Loucy (cell line): Measurements from ENCODE around the gene MORF4L2.

Source experiments
- H2AFZ ChIP-seq: fragments of 200-600 bp; sonication (generic); 2 replicates; pipeline ENCODE4 v1.6.0; 2016; ENCODE audit warnings: antibody characterized with exemption, mild to moderate bottlenecking, low read length, moderate library complexity
- H3F3A ChIP-seq: fragments of 200-600 bp; 2 replicates; pipeline ENCODE4 v1.6.0; 2016; ENCODE audit warnings: antibody characterized with exemption, low read depth, mild to moderate bottlenecking
- H3K27me3 ChIP-seq: fragments of 200-600 bp; sonication (generic); 2 replicates; pipeline ENCODE4 v1.6.1; 2014; ENCODE audit warnings: low read length, mild to moderate bottlenecking; ENCODE audit not compliant: insufficient read depth, poor library complexity, severe bottlenecking
- H3K36me3 ChIP-seq: fragments of 200-600 bp; sonication (generic); 2 replicates; pipeline ENCODE4 v1.6.1; 2016; ENCODE audit warnings: low read length; ENCODE audit not compliant: insufficient read depth
- H3K4me1 ChIP-seq: fragments of 200-600 bp; sonication (generic); 2 replicates; pipeline ENCODE4 v1.5.1; 2014; ENCODE audit warnings: low read length, mild to moderate bottlenecking; ENCODE audit not compliant: insufficient read depth, poor library complexity, severe bottlenecking
- H3K4me2 ChIP-seq: fragments of 200-600 bp; sonication (generic); 2 replicates; pipeline ENCODE4 v1.6.0; 2014; ENCODE audit warnings: antibody characterized with exemption, low read length, low read depth, mild to moderate bottlenecking; ENCODE audit not compliant: poor library complexity, severe bottlenecking
- H3K4me3 ChIP-seq: fragments of 200-600 bp; sonication (generic); 2 replicates; pipeline ENCODE4 v1.5.1; 2014; ENCODE audit warnings: low read length, mild to moderate bottlenecking, mixed read lengths; ENCODE audit not compliant: poor library complexity, severe bottlenecking
- H3K79me2 ChIP-seq: fragments of 200-600 bp; sonication (generic); 2 replicates; pipeline ENCODE4 v1.6.1; 2014; ENCODE audit warnings: low read length; ENCODE audit not compliant: insufficient read depth
- H3K9ac ChIP-seq: fragments of 200-600 bp; sonication (generic); 2 replicates; pipeline ENCODE4 v1.6.0; 2014; ENCODE audit warnings: mild to moderate bottlenecking, low read depth, low read length, moderate library complexity; ENCODE audit not compliant: poor library complexity, severe bottlenecking
- H3K9me2 ChIP-seq: fragments of 200-600 bp; sonication (generic); replicated peaks from 2 replicates; pipeline ENCODE4 v1.6.1; 2016; ENCODE audit warnings: low read depth, low read length, mixed read lengths
- H3K9me3 ChIP-seq: fragments of 200-600 bp; sonication (generic); 2 replicates; pipeline ENCODE4 v1.6.1; 2014; ENCODE audit warnings: mild to moderate bottlenecking, antibody characterized with exemption, low read length, low read depth; ENCODE audit not compliant: insufficient read depth
- H4K20me1 ChIP-seq: fragments of 200-600 bp; sonication (generic); 2 replicates; pipeline ENCODE4 v1.6.0; 2014; ENCODE audit warnings: antibody characterized with exemption, low read length, mild to moderate bottlenecking; ENCODE audit not compliant: insufficient read depth, poor library complexity, severe bottlenecking
- CTCF ChIP-seq: fragments of 200-600 bp; sonication (generic); conservative IDR thresholded peaks from 2 replicates; pipeline ENCODE4 v1.5.1; 2014; ENCODE audit warnings: mild to moderate bottlenecking, antibody characterized with exemption, low read length
- EZH2phosphoT487 ChIP-seq: fragments of 200-600 bp; IDR thresholded peaks from 2 replicates; pipeline ENCODE4 v1.6.1; 2018; ENCODE audit warnings: antibody characterized with exemption, mild to moderate bottlenecking, moderate library complexity, borderline replicate concordance

MORF4L2 gene

GRCh38 chrX:103628386-103629317 lies 57.8 kb downstream of the MORF4L2 start, which contains the start of gene TCEAL1:
Gene TCEAL1 (plus strand): TSS chrX:103628975. CDS start chrX:103629917, 942 bp downstream.
- no peaks in the 10 kb centered on the region for H3F3A ChIP-seq
- H3K79me2 ChIP-seq: peaks cover 3% of the 10 kb centered on the region; the same call in 1 of the 2 replicates
- no peaks in the 10 kb centered on the region for H3K36me3 ChIP-seq
- TF ChIP-seq CTCF: no peak
- no peak for TF ChIP-seq EZH2phosphoT487
- H3K9ac ChIP-seq: peak within 1 kb of the TSS; percentile 92
- no peaks in the 10 kb centered on the region for H3K9me2 ChIP-seq
- peak within 1 kb of the TSS; percentile 89 for H3K4me2 ChIP-seq
- H3K27me3 ChIP-seq: no peaks in the 10 kb centered on the region
- peak within 1 kb of the TSS; percentile 95 for H3K4me3 ChIP-seq
- no peaks in the 10 kb centered on the region for H3K9me3 ChIP-seq
- H3K4me1 ChIP-seq: peaks cover 4% of the 10 kb centered on the region
- peak within 1 kb of the TSS; percentile 94 for H2AFZ ChIP-seq
- H4K20me1 ChIP-seq: no peaks in the 10 kb centered on the region

GRCh38 chrX:103626855-103627254 lies 59.6 kb downstream of the MORF4L2 start:
- Histone ChIP-seq H2AFZ (no peak overlapping the region), H4K20me1 (no peaks in the 10 kb centered on the region), H3K27me3 (no peaks in the 10 kb centered on the region), H3K4me2 (no peak overlapping the region), H3K4me1 (peaks cover 4% of the 10 kb centered on the region), H3K4me3 (no peak overlapping the region), H3F3A (no peaks in the 10 kb centered on the region), H3K36me3 (no peaks in the 10 kb centered on the region), H3K9ac (no peak overlapping the region), H3K79me2 (peaks cover 3% of the 10 kb centered on the region; the same call in 1 of the 2 replicates), H3K9me3 (no peaks in the 10 kb centered on the region), H3K9me2 (no peaks in the 10 kb centered on the region)
- no peak for TF ChIP-seq CTCF
- no peak for TF ChIP-seq EZH2phosphoT487
